H1 (cell line): ENCODE measurements around the gene PSD. TPM values are rescaled to one million over a fixed set of nuclear protein-coding genes. Genes with fewer than 3 reads are reported as not detected.

Source experiments
- CHD2 ChIP-seq: IDR thresholded peaks from 2 replicates; pipeline ENCODE4 v1.6.1; 2012; ENCODE audit warnings: low read length, improper control_type of control experiment
- CHD7 ChIP-seq: fragments of 300-600 bp; sonication (generic); IDR thresholded peaks from 2 replicates; pipeline ENCODE4 v1.7.1; 2012; ENCODE audit warnings: low read length, moderate library complexity, mild to moderate bottlenecking, inconsistent platforms; ENCODE audit not compliant: insufficient replicate concordance
- EGR1 ChIP-seq: IDR thresholded peaks from 2 replicates; pipeline ENCODE4 v1.6.1; 2011; ENCODE audit warnings: low read depth, low read length, borderline replicate concordance
- EZH2 ChIP-seq: fragments of 200-600 bp; sonication (generic); IDR thresholded peaks from 2 replicates; pipeline ENCODE4 v1.7.1; 2012; ENCODE audit warnings: low read depth, mild to moderate bottlenecking, moderate library complexity, low read length, inconsistent platforms; ENCODE audit not compliant: severe bottlenecking
- RAD21 ChIP-seq, 2 experiments: IDR thresholded peaks in 1 of 2; conservative IDR thresholded peaks in 1 of 2; 2 replicates each; pipeline ENCODE4 v1.6.1; 2011; ENCODE audit warnings: low read depth in 2 of 2, low read length in 2 of 2, improper control_type of control experiment in 1 of 2, inconsistent platforms in 1 of 2, mild to moderate bottlenecking in 1 of 2, moderate library complexity in 1 of 2
- SP1 ChIP-seq: IDR thresholded peaks from 2 replicates; pipeline ENCODE4 v1.6.1; 2011; ENCODE audit warnings: low read depth, low read length
- TAF7 ChIP-seq: optimal IDR thresholded peaks from 2 replicates; pipeline ENCODE3; 2011; ENCODE audit warnings: low read depth, mild to moderate bottlenecking, inconsistent platforms, low read length, moderate library complexity, borderline replicate concordance
- TCF12 ChIP-seq: IDR thresholded peaks from 2 replicates; pipeline ENCODE4 v1.6.1; 2011; ENCODE audit warnings: low read depth, mild to moderate bottlenecking, low read length
- USF2 ChIP-seq: IDR thresholded peaks from 2 replicates; pipeline ENCODE4 v1.6.1; 2011; ENCODE audit warnings: low read length, improper control_type of control experiment
- polyA plus RNA-seq, 7 experiments: library from polyadenylated mRNA; depleted of rRNA in 3 of 7; stranded (reverse) in 5 of 7; unstranded in 2 of 7; fragments of >200 nt in 5 of 7; fragments of 200-250 nt in 2 of 7; gene quantifications; 1 replicate in 5 of 7; 2 replicates in 1 of 7; 4 replicates in 1 of 7; pipeline versions ENCODE4 v1.2.1 to v1.2.3, GENCODE V29; 2011 to 2013; ENCODE audit warnings: missing spikeins in 2 of 7, mixed read lengths in 2 of 7
- total RNA-seq: library from RNA; stranded (reverse); fragmentation: NEBNext Ultra II Directional; extraction: Animal tissue kit (Norgen Biotek cat#: 25700); gene quantifications from 2 replicates; pipeline ENCODE4 v1.2.1, GENCODE V29; 2021

Gene PSD
- total and polyA plus RNA-seq, 2 of the 8 experiments (the other 6 are each of a cell fraction or from before 2014, with no cell fraction given): 5.4 to 6.0 TPM

DNA sequence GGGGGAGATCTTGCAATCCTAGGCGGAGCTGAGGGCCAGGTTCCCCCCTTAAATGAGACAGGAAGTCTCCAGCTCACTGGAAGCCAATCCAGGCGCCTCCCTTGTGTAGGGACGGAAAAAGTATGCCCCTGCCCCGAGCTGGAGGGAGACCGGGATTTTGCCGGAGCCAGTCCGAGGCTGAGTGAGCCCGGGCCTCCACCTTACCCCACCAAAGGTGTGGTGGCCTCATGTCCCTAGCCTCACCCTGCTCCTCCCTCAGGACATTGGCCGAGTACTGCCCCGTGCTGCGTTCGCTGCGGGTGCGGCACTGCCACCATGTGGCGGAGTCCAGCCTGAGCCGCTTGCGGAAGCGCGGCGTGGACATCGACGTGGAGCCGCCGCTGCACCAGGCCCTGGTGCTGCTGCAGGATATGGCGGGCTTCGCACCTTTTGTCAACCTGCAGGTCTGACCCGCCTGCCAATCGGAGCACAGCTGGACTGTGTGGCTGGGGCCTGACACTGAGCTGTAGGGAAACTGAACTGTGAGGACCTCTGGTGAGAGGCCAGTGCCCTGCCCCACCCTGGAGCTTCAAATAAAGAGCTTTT lies 4.1 kb upstream of the PSD start (continued):
- TF ChIP-seq CHD7 (no peak), TAF7 (peak; percentile 46), SP1 (0 out of 2 replicates have a peak, but pooled peaks have one; percentile 15), EZH2 (peak; percentile 21), CHD2 (0 out of 2 replicates have a peak, but pooled peaks have one; percentile 51), RAD21 (IDR thresholded peaks at IDR 0.05 in 1 of 2, conservative IDR thresholded peaks at IDR 0.05 in 1 of 2; ENCODE audit: low read depth in 2 of 2, low read length in 2 of 2) (peak; percentile 69 to 79), USF2 (0 out of 2 replicates have a peak, but pooled peaks have one; percentile 22), EGR1 (no peak), TCF12 (0 out of 2 replicates have a peak, but pooled peaks have one; percentile 37)
